PC-3 (cell line): Measurements from ENCODE around the gene OR6C2. TPM values are rescaled to one million over a fixed set of nuclear protein-coding genes. Genes with fewer than 3 reads are reported as not detected.
A peak's percentile ranks its signal among the peaks of the same experiment; 100 is the strongest.
"Not testable (repeated sequence)": the region's sequence is repeated elsewhere in the genome, so short reads cannot be mapped to it uniquely, and the experiment has no call there.

ENCODE experiments used
- ATAC-seq: fragments of 200-7000 bp; cut with Tn5 transposase; 2 replicates; pipeline ENCODE4 v1.9.1; 2020; ENCODE audit warnings: mild to moderate bottlenecking, moderate library complexity
- BruUV-seq: library from RNA; stranded (reverse); fragments of 400-500 nt; replicated peaks from 2 replicates; lab custom pipeline; 2021; lab: Mats Ljungman, UMichigan
- CTCF ChIA-PET: fragments of 300-600 bp; sonication (Branson Sonifier 250); formaldehyde crosslinking; loops from one replicate; lab custom pipeline; 2022; ENCODE audit warnings: antibody characterized with exemption; lab: Charles Lee
- POLR2A ChIA-PET: fragments of 300-600 bp; sonication (Branson Sonifier 250); formaldehyde crosslinking; loops from one replicate; lab custom pipeline; 2022; ENCODE audit warnings: antibody characterized with exemption; ENCODE audit not compliant: unreplicated experiment; lab: Charles Lee
- DNase-seq: peaks from one replicate; pipeline ENCODE4 v3.0.0-alpha.2; 2015
- H2AFZ ChIP-seq: fragments of 300-600 bp; sonication (generic); 2 replicates; pipeline ENCODE4 v1.6.0; 2016; ENCODE audit warnings: antibody characterized with exemption, low read length
- H3F3A ChIP-seq: fragments of 300-600 bp; sonication (generic); one replicate; pipeline ENCODE4 v1.6.0; 2017; ENCODE audit warnings: antibody characterized with exemption, low read length, control low read depth, mild to moderate bottlenecking; ENCODE audit not compliant: unreplicated experiment
- H3K27ac ChIP-seq: fragments of 300-600 bp; sonication (generic); 2 replicates; pipeline ENCODE4 v1.5.1; 2016; ENCODE audit warnings: mild to moderate bottlenecking, low read length
- H3K27me3 ChIP-seq: fragments of 300-600 bp; sonication (generic); 2 replicates; pipeline ENCODE4 v1.6.1; 2016; ENCODE audit warnings: low read length, mixed read lengths
- H3K36me3 ChIP-seq: fragments of 300-600 bp; sonication (generic); 2 replicates; pipeline ENCODE4 v1.6.1; 2016; ENCODE audit warnings: low read depth, mixed run types, low read length, mixed read lengths
- H3K4me1 ChIP-seq: fragments of 300-600 bp; sonication (generic); 2 replicates; pipeline ENCODE4 v1.5.1; 2016; ENCODE audit warnings: low read length; ENCODE audit not compliant: insufficient read depth
- H3K4me2 ChIP-seq: fragments of 300-600 bp; sonication (generic); 2 replicates; pipeline ENCODE4 v1.6.0; 2016; ENCODE audit warnings: low read length
- H3K4me3 ChIP-seq: fragments of 300-600 bp; sonication (generic); 2 replicates; pipeline ENCODE4 v1.5.1; 2016; ENCODE audit warnings: mild to moderate bottlenecking, low read length, mixed read lengths
- H3K79me2 ChIP-seq: fragments of 300-600 bp; sonication (generic); 2 replicates; pipeline ENCODE4 v1.6.1; 2017; ENCODE audit warnings: low read length, mixed read lengths
- H3K9ac ChIP-seq: fragments of 300-600 bp; sonication (generic); 2 replicates; pipeline ENCODE4 v1.6.0; 2016; ENCODE audit warnings: mild to moderate bottlenecking, low read length
- H3K9me2 ChIP-seq: fragments of 300-600 bp; sonication (generic); replicated peaks from 2 replicates; pipeline ENCODE4 v1.6.1; 2016; ENCODE audit warnings: mixed run types, low read length, mixed read lengths
- H3K9me3 ChIP-seq: fragments of 300-600 bp; sonication (generic); 2 replicates; pipeline ENCODE4 v1.6.1; 2016; ENCODE audit warnings: low read length, mixed read lengths
- H4K20me1 ChIP-seq: fragments of 300-600 bp; sonication (generic); 2 replicates; pipeline ENCODE4 v1.6.1; 2016; ENCODE audit warnings: low read length, mixed read lengths
- EZH2 ChIP-seq: fragments of 300-600 bp; sonication (generic); IDR thresholded peaks from one replicate; pipeline ENCODE4 v1.6.1; 2017; ENCODE audit warnings: antibody characterized with exemption, mild to moderate bottlenecking, low read length; ENCODE audit not compliant: unreplicated experiment
- EZH2phosphoT487 ChIP-seq: fragments of 300-600 bp; sonication (generic); IDR thresholded peaks from 2 replicates; pipeline ENCODE4 v1.6.1; 2018; ENCODE audit warnings: mild to moderate bottlenecking, antibody characterized with exemption, low read length, borderline replicate concordance
- intact Hi-C: fragments of 100-400 bp; cut with micrococcal nuclease; formaldehyde crosslinking; loops from 2 replicates; pipeline ENCODE4 v1.9.0; 2023
- total RNA-seq: library from RNA; depleted of rRNA; stranded (reverse); fragments of >200 nt; gene quantifications from 2 replicates; pipeline ENCODE4 v1.2.3, GENCODE V29; 2014
- TF ChIP-seq, protein P1 (sequence below): fragments of 300-600 bp; sonication (generic); conservative IDR thresholded peaks from 2 replicates; pipeline ENCODE4 v1.5.1; 2017; ENCODE audit warnings: antibody characterized with exemption, low read depth, mild to moderate bottlenecking, low read length

The OR6C2 gene
- total RNA-seq, 1 experiment from 2014 or later, result not detected

DNA sequence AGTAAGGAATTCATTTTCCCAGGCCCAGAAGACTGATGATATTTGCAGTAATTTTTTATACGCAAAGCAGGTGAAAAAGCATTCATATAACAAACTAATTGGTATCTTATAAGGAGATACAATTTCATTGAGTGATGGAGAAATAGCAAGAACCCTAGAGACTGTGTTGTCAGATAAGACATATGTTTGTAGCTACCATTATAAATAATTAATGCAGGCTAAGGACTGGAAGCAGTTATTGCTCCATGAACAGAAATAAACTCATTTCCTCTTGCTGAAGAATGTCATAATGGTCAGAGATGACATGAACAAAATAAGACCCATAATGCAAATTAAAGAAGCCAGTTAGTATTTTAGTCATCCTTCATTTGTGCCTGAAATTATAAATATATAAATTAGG, 1.5 kb downstream of the OR6C2 start:
- no peak overlapping the region for H2AFZ ChIP-seq
- TF ChIP-seq EZH2, result no peak
- TF ChIP-seq, protein P1, sequence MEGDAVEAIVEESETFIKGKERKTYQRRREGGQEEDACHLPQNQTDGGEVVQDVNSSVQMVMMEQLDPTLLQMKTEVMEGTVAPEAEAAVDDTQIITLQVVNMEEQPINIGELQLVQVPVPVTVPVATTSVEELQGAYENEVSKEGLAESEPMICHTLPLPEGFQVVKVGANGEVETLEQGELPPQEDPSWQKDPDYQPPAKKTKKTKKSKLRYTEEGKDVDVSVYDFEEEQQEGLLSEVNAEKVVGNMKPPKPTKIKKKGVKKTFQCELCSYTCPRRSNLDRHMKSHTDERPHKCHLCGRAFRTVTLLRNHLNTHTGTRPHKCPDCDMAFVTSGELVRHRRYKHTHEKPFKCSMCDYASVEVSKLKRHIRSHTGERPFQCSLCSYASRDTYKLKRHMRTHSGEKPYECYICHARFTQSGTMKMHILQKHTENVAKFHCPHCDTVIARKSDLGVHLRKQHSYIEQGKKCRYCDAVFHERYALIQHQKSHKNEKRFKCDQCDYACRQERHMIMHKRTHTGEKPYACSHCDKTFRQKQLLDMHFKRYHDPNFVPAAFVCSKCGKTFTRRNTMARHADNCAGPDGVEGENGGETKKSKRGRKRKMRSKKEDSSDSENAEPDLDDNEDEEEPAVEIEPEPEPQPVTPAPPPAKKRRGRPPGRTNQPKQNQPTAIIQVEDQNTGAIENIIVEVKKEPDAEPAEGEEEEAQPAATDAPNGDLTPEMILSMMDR, result no peak
- no peak for TF ChIP-seq EZH2phosphoT487
- no TSS peak for BruUV-seq
- peaks cover 31% of the 10 kb centered on the region; the same call in 1 of the 2 replicates for H3K27me3 ChIP-seq
- H3K36me3 ChIP-seq, result no peaks in the 10 kb centered on the region
- H3K4me2 ChIP-seq, result no peak overlapping the region
- DNase-seq (no peak), ATAC-seq (no peak)
- H3K9me2 ChIP-seq, result no peaks in the 10 kb centered on the region
- H3K27ac ChIP-seq, result no peak overlapping the region
- H3K79me2 ChIP-seq, result no peaks in the 10 kb centered on the region
- H3F3A ChIP-seq, result no peaks in the 10 kb centered on the region
- no peak overlapping the region for H3K4me3 ChIP-seq
- intact Hi-C loops, result no loop called here
- POLR2A ChIA-PET, result no interaction called here
- H3K9ac ChIP-seq, result no peak overlapping the region
- no peaks in the 10 kb centered on the region for H4K20me1 ChIP-seq
- no peaks in the 10 kb centered on the region for H3K9me3 ChIP-seq
- H3K4me1 ChIP-seq, result no peaks in the 10 kb centered on the region
- CTCF ChIA-PET, result interaction anchor here (0.6 kb wide), 1 partner anchor 470 kb away, joined by 5 read pairs; no protein-coding TSS in a partner anchor

DNA sequence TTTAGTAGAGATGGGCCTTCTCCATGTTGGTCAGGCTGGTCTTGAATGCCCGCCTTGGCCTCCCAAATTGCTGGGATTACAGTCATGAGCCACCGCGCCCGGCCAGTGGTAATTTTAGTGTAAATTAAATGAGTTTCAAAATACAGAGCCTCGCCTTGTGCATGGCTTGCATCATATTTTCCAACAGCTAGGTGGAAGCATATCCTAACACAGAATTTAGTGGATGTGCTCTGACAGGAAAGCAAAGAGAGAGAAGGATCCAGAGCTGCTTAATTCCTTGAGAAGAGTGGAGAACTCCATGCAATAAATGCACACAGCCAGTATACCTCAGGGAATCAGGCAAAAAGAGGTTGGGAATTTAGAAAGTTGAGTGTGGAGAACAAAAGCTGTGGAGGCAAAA, 2.5 kb downstream of the OR6C2 start:
- ChIA-PET CTCF (no interaction called here), POLR2A (no interaction called here)
- Histone ChIP-seq H3K79me2 (no peaks in the 10 kb centered on the region), H3K4me1 (no peaks in the 10 kb centered on the region), H3K27ac (no peak overlapping the region), H3K4me2 (no peak overlapping the region), H2AFZ (no peak overlapping the region), H3K4me3 (no peak overlapping the region), H3K9me3 (no peaks in the 10 kb centered on the region), H3K9ac (no peak overlapping the region), H4K20me1 (no peaks in the 10 kb centered on the region), H3F3A (no peaks in the 10 kb centered on the region), H3K9me2 (no peaks in the 10 kb centered on the region), H3K27me3 (peaks cover 38% of the 10 kb centered on the region; the same call in 1 of the 2 replicates), H3K36me3 (no peaks in the 10 kb centered on the region)
- intact Hi-C loops, result loop anchor here (1.0 kb wide), 1 partner anchor 173 kb away; no protein-coding TSS in a partner anchor
- TF ChIP-seq, protein P1, result peak; percentile 33; the same call in 1 of the 2 replicates
- TF ChIP-seq EZH2phosphoT487 (no peak), EZH2 (no peak)
- ATAC-seq, result no peak
- peak; percentile 11 for DNase-seq
- no TSS peak for BruUV-seq

DNA sequence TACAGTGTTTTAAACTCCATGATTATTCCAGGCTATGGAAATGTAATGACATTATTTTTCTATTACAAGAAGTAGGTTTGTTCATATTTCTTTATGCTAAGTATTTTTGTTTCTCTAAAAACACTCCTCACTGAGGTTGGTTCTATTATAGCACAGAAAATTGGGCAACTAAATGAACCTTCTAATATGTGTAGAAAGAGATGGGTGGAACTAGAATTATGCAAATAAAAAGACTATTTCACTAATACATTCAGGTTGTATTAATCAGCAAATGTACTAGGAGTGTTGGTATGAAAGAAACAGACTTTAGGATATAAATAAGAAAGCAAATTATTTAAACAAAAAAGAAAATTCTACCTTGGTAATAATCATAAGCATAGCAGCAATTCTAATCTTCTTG, 4.9 kb downstream of the OR6C2 start:
- no peak for DNase-seq
- Histone ChIP-seq H3K4me2 (no peak overlapping the region), H3K9me2 (no peaks in the 10 kb centered on the region), H3K27me3 (peaks cover 51% of the 10 kb centered on the region; the same call in 1 of the 2 replicates), H3F3A (no peaks in the 10 kb centered on the region), H3K4me3 (no peak overlapping the region), H3K36me3 (no peaks in the 10 kb centered on the region), H3K79me2 (no peaks in the 10 kb centered on the region), H4K20me1 (no peaks in the 10 kb centered on the region), H2AFZ (no peak overlapping the region), H3K27ac (no peak overlapping the region), H3K4me1 (no peaks in the 10 kb centered on the region), H3K9me3 (no peaks in the 10 kb centered on the region), H3K9ac (no peak overlapping the region)
- no peak for ATAC-seq
- ChIA-PET POLR2A (no interaction called here), CTCF (no interaction called here)
- intact Hi-C loops, result no loop called here
- BruUV-seq, result no TSS peak
- TF ChIP-seq EZH2 (no peak), EZH2phosphoT487 (no peak)
- TF ChIP-seq, protein P1, result no peak

DNA sequence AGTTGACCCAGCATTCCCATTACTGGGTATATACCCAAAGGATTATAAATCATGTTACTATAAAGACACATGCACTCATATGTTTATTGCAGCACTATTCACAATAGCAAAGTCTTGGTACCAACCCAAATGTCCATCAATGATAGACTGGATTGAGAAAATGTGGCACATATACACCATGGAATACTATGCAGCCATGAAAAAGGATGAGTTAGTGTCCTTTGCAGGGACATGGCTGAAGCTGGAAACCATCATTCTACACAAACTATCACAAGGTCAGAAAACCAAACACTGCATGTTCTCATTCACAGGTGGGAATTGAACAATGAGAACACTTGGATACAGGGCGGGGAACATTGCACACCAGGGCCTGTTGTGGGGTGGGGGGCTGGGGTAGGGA, 21.1 kb downstream of the OR6C2 start:
- H3K36me3 ChIP-seq, H3K9me2 ChIP-seq, H3F3A ChIP-seq, H4K20me1 ChIP-seq, BruUV-seq, ATAC-seq, H3K9me3 ChIP-seq, CTCF ChIA-PET, H2AFZ ChIP-seq, POLR2A ChIA-PET, DNase-seq, intact Hi-C loops, H3K79me2 ChIP-seq, H3K4me1 ChIP-seq, H3K4me2 ChIP-seq, H3K4me3 ChIP-seq, H3K9ac ChIP-seq, H3K27ac ChIP-seq: not testable (repeated sequence)
- peaks cover 33% of the 10 kb centered on the region; the same call in 1 of the 2 replicates for H3K27me3 ChIP-seq
